HepG2 (cell line): ENCODE data around the gene SUCLA2. TPM values are rescaled to one million over a fixed set of nuclear protein-coding genes. Genes with fewer than 3 reads are reported as not detected.
A peak's percentile ranks its signal among the peaks of the same experiment; 100 is the strongest.

Source experiments
- HNF4G ChIP-seq, 2 experiments: sonication (generic) in 1 of 2; formaldehyde crosslinking in 1 of 2; IDR thresholded peaks; 2 replicates each; pipeline versions ENCODE4 v1.4.0 to v1.6.1; 2011 to 2020; ENCODE audit warnings: borderline replicate concordance in 2 of 2, low read depth in 2 of 2, mild to moderate bottlenecking in 2 of 2, low read length in 1 of 2, missing genetic modification reagents in 1 of 2, moderate library complexity in 1 of 2
- HNRNPL ChIP-seq: fragments of 200-400 bp; formaldehyde crosslinking; IDR thresholded peaks from 2 replicates; pipeline ENCODE4 v1.6.1; 2017; ENCODE audit warnings: mild to moderate bottlenecking, low read depth, low read length
- MTF1 ChIP-seq: sonication (generic); formaldehyde crosslinking; IDR thresholded peaks from 2 replicates; pipeline ENCODE4 v1.5.0; 2020; ENCODE audit warnings: missing genetic modification reagents
- MXI1 ChIP-seq: IDR thresholded peaks from 3 replicates; pipeline ENCODE4 v1.6.1; 2012; ENCODE audit warnings: low read depth, low read length, inconsistent platforms, borderline replicate concordance
- TCF7 ChIP-seq: sonication (generic); IDR thresholded peaks from 2 replicates; pipeline ENCODE4 v1.6.1; 2016; ENCODE audit warnings: antibody characterized with exemption, low read depth
- THRA ChIP-seq: sonication (generic); formaldehyde crosslinking; IDR thresholded peaks from 2 replicates; pipeline ENCODE4 v1.4.0; 2020; ENCODE audit warnings: missing genetic modification reagents, borderline replicate concordance
- ZBTB44 ChIP-seq: sonication (generic); formaldehyde crosslinking; IDR thresholded peaks from 2 replicates; pipeline ENCODE4 v1.4.0; 2020; ENCODE audit warnings: missing genetic modification reagents
- ZNF160 ChIP-seq: sonication (generic); formaldehyde crosslinking; IDR thresholded peaks from 2 replicates; pipeline ENCODE4 v1.8.0; 2022; ENCODE audit warnings: mild to moderate bottlenecking, inconsistent platforms, missing genetic modification reagents
- ZNF263 ChIP-seq: sonication (generic); formaldehyde crosslinking; IDR thresholded peaks from 2 replicates; pipeline ENCODE4 v1.4.0; 2020; ENCODE audit warnings: missing genetic modification reagents
- ZNF281 ChIP-seq: sonication (generic); formaldehyde crosslinking; IDR thresholded peaks from 2 replicates; pipeline ENCODE4 v1.4.0; 2020; ENCODE audit warnings: missing genetic modification reagents, borderline replicate concordance
- ZNF383 ChIP-seq: sonication (generic); formaldehyde crosslinking; IDR thresholded peaks from 2 replicates; pipeline ENCODE4 v1.4.0; 2020; ENCODE audit warnings: missing genetic modification reagents, mild to moderate bottlenecking, borderline replicate concordance
- ZNF598 ChIP-seq: sonication (generic); formaldehyde crosslinking; IDR thresholded peaks from 2 replicates; pipeline ENCODE4 v1.5.1; 2020; ENCODE audit warnings: mild to moderate bottlenecking, missing genetic modification reagents, borderline replicate concordance
- ZNF678 ChIP-seq: sonication (generic); formaldehyde crosslinking; IDR thresholded peaks from 2 replicates; pipeline ENCODE4 v1.4.0; 2020; ENCODE audit warnings: mild to moderate bottlenecking, missing genetic modification reagents
- ZNF713 ChIP-seq: sonication (generic); formaldehyde crosslinking; IDR thresholded peaks from 2 replicates; pipeline ENCODE4 v1.4.0; 2020; ENCODE audit warnings: mild to moderate bottlenecking, missing genetic modification reagents
- ZNF841 ChIP-seq: sonication (generic); formaldehyde crosslinking; IDR thresholded peaks from 2 replicates; pipeline ENCODE4 v1.8.1; 2023; ENCODE audit warnings: missing genetic modification reagents, borderline replicate concordance
- polyA plus RNA-seq, 8 experiments: library from polyadenylated mRNA; depleted of rRNA in 3 of 8; stranded (reverse) in 7 of 8; unstranded in 1 of 8; fragments of >200 nt; fragmentation: Illumina TruSeq in 4 of 8; extraction: Trizol in 4 of 8; gene quantifications; 2 replicates each; pipeline versions ENCODE4 v1.2.1 to v1.2.3, GENCODE V29; 2011 to 2016; ENCODE audit warnings: low read depth in 4 of 8, missing spikeins in 1 of 8, mixed read lengths in 1 of 8; ENCODE audit not compliant: insufficient read depth in 1 of 8
- total RNA-seq, 5 experiments: library from RNA; depleted of rRNA; stranded (reverse); fragments of >200 nt; fragmentation: Illumina TruSeq; extraction: Trizol; gene quantifications; 2 replicates each; pipeline ENCODE4 v1.2.3, GENCODE V29; 2016; ENCODE audit warnings: low read depth in 1 of 5
- TF ChIP-seq, protein P1 (sequence below): sonication (generic); formaldehyde crosslinking; IDR thresholded peaks from 2 replicates; pipeline ENCODE4 v1.5.0; 2020; ENCODE audit warnings: mild to moderate bottlenecking, missing genetic modification reagents
- TF ChIP-seq, protein P2 (sequence below): sonication (generic); formaldehyde crosslinking; IDR thresholded peaks from 2 replicates; pipeline ENCODE4 v1.4.0; 2020; ENCODE audit warnings: mild to moderate bottlenecking, low read depth, missing genetic modification reagents

Gene SUCLA2
- total and polyA plus RNA-seq, 2 of the 13 experiments (the other 11 are each of a cell fraction or from before 2014, with no cell fraction given), result 28.4 to 77.1 TPM

DNA sequence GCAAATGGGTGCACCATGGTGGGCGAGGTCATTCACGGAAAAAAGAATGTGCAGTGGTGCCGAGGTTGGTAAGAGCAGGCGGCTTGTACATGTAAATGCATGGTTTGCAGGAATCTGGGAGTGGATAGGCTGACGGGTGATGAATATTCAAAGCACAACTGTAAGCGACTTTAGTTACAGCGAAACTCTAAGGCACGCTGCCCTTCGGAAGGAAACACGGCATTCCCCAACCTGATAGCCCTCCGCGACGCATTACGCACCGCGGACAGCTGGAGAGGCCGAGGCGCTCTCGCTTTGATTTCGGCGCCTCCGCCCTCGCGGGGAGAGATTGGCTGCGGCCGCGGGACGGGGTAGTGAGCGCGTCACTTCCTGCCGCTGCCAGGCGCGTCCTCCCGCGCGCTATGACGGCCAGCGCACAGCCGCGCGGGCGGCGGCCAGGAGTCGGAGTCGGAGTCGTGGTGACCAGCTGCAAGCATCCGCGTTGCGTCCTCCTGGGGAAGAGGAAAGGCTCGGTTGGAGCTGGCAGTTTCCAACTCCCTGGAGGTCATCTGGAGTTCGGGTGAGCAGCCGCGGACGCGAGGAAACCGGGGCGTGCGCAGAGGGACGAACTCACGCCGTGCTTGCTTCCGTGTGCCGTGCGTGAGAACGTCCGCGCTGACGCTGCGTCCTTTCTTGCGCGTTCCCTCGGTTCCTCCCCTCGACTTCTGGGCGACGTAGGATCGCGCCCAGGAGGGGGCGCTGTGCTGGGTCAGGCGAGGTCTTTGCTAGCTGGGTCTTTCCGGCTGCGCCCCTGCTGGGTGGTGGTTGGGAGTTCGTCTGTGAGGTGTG is 36.5 kb upstream of the SUCLA2 start, which contains the start of gene NUDT15 (continued):
- TF ChIP-seq, protein P1, sequence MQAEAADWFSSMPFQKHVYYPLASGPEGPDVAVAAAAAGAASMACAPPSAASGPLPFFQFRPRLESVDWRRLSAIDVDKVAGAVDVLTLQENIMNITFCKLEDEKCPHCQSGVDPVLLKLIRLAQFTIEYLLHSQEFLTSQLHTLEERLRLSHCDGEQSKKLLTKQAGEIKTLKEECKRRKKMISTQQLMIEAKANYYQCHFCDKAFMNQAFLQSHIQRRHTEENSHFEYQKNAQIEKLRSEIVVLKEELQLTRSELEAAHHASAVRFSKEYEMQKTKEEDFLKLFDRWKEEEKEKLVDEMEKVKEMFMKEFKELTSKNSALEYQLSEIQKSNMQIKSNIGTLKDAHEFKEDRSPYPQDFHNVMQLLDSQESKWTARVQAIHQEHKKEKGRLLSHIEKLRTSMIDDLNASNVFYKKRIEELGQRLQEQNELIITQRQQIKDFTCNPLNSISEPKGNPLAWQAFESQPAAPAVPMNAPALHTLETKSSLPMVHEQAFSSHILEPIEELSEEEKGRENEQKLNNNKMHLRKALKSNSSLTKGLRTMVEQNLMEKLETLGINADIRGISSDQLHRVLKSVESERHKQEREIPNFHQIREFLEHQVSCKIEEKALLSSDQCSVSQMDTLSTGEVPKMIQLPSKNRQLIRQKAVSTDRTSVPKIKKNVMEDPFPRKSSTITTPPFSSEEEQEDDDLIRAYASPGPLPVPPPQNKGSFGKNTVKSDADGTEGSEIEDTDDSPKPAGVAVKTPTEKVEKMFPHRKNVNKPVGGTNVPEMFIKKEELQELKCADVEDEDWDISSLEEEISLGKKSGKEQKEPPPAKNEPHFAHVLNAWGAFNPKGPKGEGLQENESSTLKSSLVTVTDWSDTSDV, result peak; percentile 98
- no peak for TF ChIP-seq ZNF263
- TF ChIP-seq ZBTB44 (CRISPR knock-in tag), result 0 out of 2 replicates have a peak, but pooled peaks have one; percentile 21
- peak; percentile 99 for TF ChIP-seq MXI1
- TF ChIP-seq THRA, result peak; percentile 100
- TF ChIP-seq ZNF678 (CRISPR knock-in tag), result peak; percentile 86
- TF ChIP-seq ZNF160, result peak; percentile 66; the same call in 1 of the 2 replicates
- peak; percentile 56 for TF ChIP-seq TCF7
- TF ChIP-seq ZNF383, result peak; percentile 78
- peak; percentile 74; the same call in 1 of the 2 replicates for TF ChIP-seq HNRNPL
- no peak for TF ChIP-seq ZNF841 (CRISPR knock-in tag)
- TF ChIP-seq ZNF281 (CRISPR knock-in tag), result peak; percentile 13; the same call in 1 of the 2 replicates
- TF ChIP-seq ZNF598, result peak; percentile 93
- peak; percentile 94; the same call in 1 of the 2 replicates for TF ChIP-seq MTF1
- TF ChIP-seq, protein P2, sequence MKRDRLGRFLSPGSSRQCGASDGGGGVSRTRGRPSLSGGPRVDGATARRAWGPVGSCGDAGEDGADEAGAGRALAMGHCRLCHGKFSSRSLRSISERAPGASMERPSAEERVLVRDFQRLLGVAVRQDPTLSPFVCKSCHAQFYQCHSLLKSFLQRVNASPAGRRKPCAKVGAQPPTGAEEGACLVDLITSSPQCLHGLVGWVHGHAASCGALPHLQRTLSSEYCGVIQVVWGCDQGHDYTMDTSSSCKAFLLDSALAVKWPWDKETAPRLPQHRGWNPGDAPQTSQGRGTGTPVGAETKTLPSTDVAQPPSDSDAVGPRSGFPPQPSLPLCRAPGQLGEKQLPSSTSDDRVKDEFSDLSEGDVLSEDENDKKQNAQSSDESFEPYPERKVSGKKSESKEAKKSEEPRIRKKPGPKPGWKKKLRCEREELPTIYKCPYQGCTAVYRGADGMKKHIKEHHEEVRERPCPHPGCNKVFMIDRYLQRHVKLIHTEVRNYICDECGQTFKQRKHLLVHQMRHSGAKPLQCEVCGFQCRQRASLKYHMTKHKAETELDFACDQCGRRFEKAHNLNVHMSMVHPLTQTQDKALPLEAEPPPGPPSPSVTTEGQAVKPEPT (CRISPR knock-in tag), result peak; percentile 85; the same call in 1 of the 2 replicates
- no peak for TF ChIP-seq ZNF713 (CRISPR knock-in tag)
- peak; percentile 13; the same call in 1 of the 2 replicates for TF ChIP-seq HNF4G (IDR thresholded peaks at IDR 0.05; ENCODE audit: borderline replicate concordance, low read depth, low read length)
- TF ChIP-seq HNF4G (CRISPR knock-in tag; IDR thresholded peaks at IDR 0.05; ENCODE audit: borderline replicate concordance, low read depth), result no peak
